ENCODE data around the gene PPP1R8.

GRCh38 chr1:27865821-27866220 is 35.2 kb downstream of the PPP1R8 start:
- TF ChIP-seq, protein P1, sequence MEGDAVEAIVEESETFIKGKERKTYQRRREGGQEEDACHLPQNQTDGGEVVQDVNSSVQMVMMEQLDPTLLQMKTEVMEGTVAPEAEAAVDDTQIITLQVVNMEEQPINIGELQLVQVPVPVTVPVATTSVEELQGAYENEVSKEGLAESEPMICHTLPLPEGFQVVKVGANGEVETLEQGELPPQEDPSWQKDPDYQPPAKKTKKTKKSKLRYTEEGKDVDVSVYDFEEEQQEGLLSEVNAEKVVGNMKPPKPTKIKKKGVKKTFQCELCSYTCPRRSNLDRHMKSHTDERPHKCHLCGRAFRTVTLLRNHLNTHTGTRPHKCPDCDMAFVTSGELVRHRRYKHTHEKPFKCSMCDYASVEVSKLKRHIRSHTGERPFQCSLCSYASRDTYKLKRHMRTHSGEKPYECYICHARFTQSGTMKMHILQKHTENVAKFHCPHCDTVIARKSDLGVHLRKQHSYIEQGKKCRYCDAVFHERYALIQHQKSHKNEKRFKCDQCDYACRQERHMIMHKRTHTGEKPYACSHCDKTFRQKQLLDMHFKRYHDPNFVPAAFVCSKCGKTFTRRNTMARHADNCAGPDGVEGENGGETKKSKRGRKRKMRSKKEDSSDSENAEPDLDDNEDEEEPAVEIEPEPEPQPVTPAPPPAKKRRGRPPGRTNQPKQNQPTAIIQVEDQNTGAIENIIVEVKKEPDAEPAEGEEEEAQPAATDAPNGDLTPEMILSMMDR (IDR thresholded peaks at IDR 0.05; ENCODE audit: low read depth, low read length, missing input control): no peak
- no peak for TF ChIP-seq REST (IDR thresholded peaks at IDR 0.05)
- TF ChIP-seq YY1 (IDR thresholded peaks at IDR 0.05): no peak
- TF ChIP-seq GABPA (IDR thresholded peaks at IDR 0.05 in 1 of 2, conservative IDR thresholded peaks at IDR 0.05 in 1 of 2): no peak
- TF ChIP-seq, protein P2, sequence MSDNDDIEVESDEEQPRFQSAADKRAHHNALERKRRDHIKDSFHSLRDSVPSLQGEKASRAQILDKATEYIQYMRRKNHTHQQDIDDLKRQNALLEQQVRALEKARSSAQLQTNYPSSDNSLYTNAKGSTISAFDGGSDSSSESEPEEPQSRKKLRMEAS (IDR thresholded peaks at IDR 0.05): no peak
- TF ChIP-seq ATF3 (IDR thresholded peaks at IDR 0.05): no peak
- TF ChIP-seq TAF1 (conservative IDR thresholded peaks at IDR 0.05): no peak
- TF ChIP-seq RXRA (IDR thresholded peaks at IDR 0.05): no peak
- TF ChIP-seq RAD21 (IDR thresholded peaks at IDR 0.05): no peak
- TF ChIP-seq SP1 (IDR thresholded peaks at IDR 0.05): no peak
- TF ChIP-seq, protein P3, sequence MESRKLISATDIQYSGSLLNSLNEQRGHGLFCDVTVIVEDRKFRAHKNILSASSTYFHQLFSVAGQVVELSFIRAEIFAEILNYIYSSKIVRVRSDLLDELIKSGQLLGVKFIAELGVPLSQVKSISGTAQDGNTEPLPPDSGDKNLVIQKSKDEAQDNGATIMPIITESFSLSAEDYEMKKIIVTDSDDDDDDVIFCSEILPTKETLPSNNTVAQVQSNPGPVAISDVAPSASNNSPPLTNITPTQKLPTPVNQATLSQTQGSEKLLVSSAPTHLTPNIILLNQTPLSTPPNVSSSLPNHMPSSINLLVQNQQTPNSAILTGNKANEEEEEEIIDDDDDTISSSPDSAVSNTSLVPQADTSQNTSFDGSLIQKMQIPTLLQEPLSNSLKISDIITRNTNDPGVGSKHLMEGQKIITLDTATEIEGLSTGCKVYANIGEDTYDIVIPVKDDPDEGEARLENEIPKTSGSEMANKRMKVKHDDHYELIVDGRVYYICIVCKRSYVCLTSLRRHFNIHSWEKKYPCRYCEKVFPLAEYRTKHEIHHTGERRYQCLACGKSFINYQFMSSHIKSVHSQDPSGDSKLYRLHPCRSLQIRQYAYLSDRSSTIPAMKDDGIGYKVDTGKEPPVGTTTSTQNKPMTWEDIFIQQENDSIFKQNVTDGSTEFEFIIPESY (IDR thresholded peaks at IDR 0.05): no peak
- TF ChIP-seq EGR1 (IDR thresholded peaks at IDR 0.05; ENCODE audit: low read depth in 2 of 2): no peak
- no peak for TF ChIP-seq JUND (IDR thresholded peaks at IDR 0.05)
